Stimulated activated CD8-positive, alpha-beta memory T cell treated with anti-CD3 and anti-CD28 coated beads, Interleukin-4, amount 100 ng/mL, for 24 hours (primary cell): ENCODE data around the gene NBPF20.
"Not testable (repeated sequence)": the region's sequence is repeated elsewhere in the genome, so short reads cannot be mapped to it uniquely, and the experiment has no call there.

ENCODE experiments used
- DNase-seq: peaks from one replicate; pipeline ENCODE4 v3.0.0-alpha.2; 2020; ENCODE audit warnings: low read depth

NBPF20 gene, protein sequence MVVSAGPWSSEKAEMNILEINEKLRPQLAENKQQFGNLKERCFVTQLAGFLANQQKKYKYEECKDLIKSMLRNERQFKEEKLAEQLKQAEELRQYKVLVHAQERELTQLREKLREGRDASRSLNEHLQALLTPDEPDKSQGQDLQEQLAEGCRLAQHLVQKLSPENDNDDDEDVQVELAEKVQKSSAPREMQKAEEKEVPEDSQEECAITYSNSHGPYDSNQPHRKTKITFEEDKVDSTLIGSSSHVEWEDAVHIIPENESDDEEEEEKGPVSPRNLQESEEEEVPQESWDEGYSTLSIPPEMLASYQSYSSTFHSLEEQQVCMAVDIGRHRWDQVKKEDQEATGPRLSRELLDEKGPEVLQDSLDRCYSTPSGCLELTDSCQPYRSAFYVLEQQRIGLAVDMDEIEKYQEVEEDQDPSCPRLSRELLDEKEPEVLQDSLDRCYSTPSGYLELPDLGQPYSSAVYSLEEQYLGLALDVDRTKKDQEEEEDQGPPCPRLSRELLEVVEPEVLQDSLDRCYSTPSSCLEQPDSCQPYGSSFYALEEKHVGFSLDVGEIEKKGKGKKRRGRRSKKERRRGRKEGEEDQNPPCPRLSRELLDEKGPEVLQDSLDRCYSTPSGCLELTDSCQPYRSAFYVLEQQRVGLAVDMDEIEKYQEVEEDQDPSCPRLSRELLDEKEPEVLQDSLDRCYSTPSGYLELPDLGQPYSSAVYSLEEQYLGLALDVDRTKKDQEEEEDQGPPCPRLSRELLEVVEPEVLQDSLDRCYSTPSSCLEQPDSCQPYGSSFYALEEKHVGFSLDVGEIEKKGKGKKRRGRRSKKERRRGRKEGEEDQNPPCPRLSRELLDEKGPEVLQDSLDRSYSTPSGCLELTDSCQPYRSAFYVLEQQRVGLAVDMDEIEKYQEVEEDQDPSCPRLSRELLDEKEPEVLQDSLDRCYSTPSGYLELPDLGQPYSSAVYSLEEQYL (N-terminal part only)

DNA sequence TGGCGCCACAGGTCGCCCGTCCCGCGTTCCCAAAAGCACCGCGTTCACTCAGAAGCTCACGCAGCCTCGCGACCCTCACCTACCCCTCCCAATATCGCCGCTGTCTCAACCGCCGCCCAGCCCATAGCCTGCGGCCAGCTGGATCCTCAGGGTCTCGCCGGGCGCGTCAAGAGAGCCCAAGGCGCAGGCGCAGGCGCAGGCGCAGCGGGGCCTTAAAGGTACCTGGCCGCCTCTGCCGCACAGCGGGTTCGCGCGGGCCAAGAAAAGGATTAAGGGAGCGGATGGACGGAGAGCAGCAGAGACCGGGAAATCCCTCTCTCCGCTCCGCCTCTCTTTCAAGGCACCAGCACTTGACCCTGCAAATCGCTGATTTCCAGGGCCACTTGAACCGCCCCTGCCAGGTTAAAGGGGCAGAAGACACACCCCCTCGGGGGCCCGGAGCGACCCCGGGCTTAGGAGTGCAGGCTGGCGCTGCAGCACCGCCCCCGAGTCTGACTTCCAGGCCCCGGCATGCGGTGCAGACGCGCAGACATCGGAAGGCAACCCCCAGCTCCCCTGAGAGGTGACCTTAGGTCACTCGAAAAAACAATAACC lies at the start of gene NBPF20:
Gene NBPF20, minus strand, starts transcription at position 168 of the 594 bp plus-strand sequence. CDS start 20,331 bp downstream, outside the sequence.
- DNase-seq: peak; percentile 75

GRCh38 chr1:145474837-145475368 lies 49.5 kb upstream of the NBPF20 start:
- not testable (repeated sequence) for DNase-seq

GRCh38 chr1:145472731-145473130 lies 47.3 kb upstream of the NBPF20 start:
- DNase-seq: not testable (repeated sequence)

- DNase-seq: not testable (repeated sequence)
Observed at GRCh38 chr1:145471365-145471764, 46.0 kb upstream of the NBPF20 start.

GRCh38 chr1:145465405-145466144 lies 40.2 kb upstream of the NBPF20 start:
- DNase-seq: peak; percentile 47

DNA sequence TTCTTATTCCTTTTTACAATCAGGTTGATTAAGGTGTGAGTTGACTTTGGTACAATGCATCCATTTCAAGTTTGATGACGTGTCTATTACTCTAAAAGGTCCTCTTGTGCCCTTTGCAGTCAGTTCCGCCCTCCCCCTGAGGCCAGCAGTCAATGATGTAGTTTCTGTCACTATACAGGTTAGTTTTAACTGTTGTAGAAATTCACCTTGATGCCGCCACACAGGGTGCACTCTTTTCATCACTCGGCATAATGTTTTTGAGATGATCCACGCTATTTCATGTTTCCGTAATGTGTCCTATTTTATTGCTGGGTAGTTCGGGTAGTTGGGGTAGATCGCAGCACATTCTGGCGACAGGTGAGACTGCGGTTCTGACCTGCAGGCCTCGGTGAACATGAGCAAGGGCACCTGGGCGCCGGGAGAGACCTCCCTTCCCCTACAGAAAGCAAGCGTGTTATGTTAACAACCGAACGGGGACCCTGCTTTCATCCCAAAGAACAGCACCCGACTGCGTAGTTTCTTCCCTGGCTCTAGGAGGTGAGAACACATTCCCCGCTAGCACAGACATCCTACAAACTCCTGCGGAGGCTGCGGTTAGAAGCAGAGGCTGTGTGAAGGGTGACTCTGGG lies 39.4 kb upstream of the NBPF20 start:
- DNase-seq: not testable (repeated sequence)

DNA sequence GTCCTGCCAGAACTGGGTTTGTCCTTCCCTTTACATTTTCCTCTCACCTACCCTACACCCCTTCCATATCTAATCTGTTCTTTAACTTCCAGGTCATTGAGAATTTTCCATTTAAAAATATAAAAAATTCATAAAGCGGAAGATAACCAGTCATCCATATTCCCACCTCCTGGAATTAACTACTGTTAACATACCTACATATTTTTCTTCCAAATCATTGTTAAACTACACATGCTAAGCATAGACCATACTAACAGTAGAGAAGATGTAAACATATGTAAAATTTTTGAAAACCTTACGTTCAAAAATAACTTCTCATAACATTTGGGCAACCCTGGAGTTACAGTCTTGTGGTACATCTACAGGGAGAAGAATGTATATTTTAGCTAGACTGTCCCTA lies 38.6 kb upstream of the NBPF20 start:
- not testable (repeated sequence) for DNase-seq

- DNase-seq: not testable (repeated sequence)
Observed at GRCh38 chr1:145460684-145461083, 35.3 kb upstream of the NBPF20 start.

GRCh38 chr1:145460048-145460447 lies 34.6 kb upstream of the NBPF20 start:
- not testable (repeated sequence) for DNase-seq

GRCh38 chr1:145459591-145459990 lies 34.2 kb upstream of the NBPF20 start:
- DNase-seq: not testable (repeated sequence)

- DNase-seq: not testable (repeated sequence)
Observed at GRCh38 chr1:145459063-145459462, 33.7 kb upstream of the NBPF20 start.

GRCh38 chr1:145454824-145455177 lies 29.4 kb upstream of the NBPF20 start:
- not testable (repeated sequence) for DNase-seq

DNA sequence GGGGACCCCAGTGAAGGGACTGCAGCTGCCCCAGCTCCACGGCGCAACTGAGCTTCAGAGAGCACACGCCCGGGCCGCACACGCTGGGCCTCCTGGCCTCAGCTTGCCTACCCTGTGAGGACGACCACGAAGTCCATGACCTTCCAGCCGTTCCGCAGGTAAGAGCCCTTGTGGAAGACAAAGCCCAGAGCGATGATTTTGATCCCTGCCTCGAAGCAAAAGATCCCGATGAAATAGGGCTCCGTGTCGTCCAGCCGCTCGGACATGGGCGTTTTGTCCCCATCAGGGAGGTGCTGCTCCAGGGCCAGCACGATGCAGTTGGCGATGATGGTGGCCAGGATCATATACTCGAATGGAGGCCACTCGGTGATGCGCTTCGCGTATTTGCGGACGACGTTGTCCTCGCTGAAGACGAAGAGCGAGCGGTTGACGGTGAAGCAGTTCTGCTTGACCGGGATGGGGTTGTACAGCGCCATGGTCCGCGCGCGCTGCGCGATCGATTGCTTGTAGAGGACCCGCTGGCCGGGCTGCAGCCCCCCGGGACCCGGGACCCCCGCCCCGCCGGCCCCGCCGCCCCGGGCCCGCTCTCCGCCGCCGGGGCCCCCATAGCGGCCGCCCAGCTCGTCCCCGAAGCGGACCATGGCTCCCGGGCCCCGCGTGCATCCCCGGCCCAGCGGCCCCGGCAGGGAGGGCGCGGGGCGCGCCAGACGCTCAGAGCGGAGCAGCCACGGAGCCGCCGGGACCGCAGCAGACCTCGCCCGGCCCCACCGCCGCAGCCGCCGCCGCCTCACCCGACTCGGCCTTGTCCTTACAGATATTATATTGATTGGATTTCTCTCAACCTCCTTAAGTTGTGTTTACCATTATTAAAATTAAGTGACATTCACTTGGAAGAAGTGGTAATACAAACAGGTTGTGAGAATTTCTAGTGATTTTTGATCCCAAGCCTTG lies 28.7 kb upstream of the NBPF20 start:
- not testable (repeated sequence) for DNase-seq

GRCh38 chr1:145452506-145452905 lies 27.1 kb upstream of the NBPF20 start:
- DNase-seq: not testable (repeated sequence)

DNA sequence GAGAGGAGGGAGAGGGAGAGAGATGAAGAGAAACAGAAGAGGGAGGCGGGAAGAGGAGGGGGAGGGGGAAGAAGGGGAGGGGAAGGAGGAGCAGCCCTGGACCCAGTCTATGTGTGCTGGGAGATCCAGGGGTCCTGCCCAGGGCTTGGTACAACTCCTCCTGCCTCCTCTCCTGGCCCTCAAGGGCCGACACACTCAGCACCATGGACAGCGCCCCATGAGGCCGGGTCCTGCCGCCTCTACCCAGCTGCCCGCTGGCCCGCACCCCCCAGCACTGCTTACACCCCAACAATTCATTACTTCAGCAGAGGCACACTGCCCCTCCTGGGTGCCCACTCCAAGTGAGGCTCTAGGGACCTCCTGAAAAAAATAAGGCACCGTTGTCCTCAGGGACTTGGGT lies 26.5 kb upstream of the NBPF20 start:
- not testable (repeated sequence) for DNase-seq

GRCh38 chr1:145445219-145445618 lies 19.8 kb upstream of the NBPF20 start:
- not testable (repeated sequence) for DNase-seq

DNA sequence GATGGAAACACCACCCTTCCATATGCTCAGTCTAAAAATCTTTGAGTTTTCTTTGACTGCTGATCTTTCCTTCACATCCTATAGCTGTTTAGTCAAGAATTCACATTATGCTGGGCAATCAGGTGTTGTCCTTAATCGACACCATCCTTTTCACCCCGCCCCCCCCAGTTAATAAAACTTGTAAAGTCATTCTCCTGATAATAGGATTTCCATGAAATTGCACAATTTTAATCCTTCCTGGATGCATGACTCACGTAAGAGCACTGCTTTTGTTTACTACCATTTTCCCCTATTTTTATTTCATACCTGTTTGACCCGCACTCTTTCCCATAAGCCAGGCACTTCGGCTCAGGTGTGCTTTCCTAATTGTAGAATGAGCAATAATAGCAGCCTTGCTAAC lies 16.9 kb upstream of the NBPF20 start:
- not testable (repeated sequence) for DNase-seq

GRCh38 chr1:145431363-145432256 lies 6.2 kb upstream of the NBPF20 start:
- DNase-seq: not testable (repeated sequence)
